Dendritic cell treated with granulocyte-macrophage colony-stimulating factor and Interleukin-4, amounts not matched to agents 40 ng/mL and 50 ng/mL, for 4 days (primary cell): Measurements from ENCODE around the gene AZU1.
"Not testable (repeated sequence)": the region's sequence is repeated elsewhere in the genome, so short reads cannot be mapped to it uniquely, and the experiment has no call there.

ENCODE experiments used
- H3K27ac Mint-ChIP-seq: one replicate; pipeline ENCODE4 v1.8.0; 2022; ENCODE audit warnings: mild to moderate bottlenecking, mixed read lengths
- H3K27me3 Mint-ChIP-seq: one replicate; pipeline ENCODE4 v1.8.0; 2022; ENCODE audit warnings: mild to moderate bottlenecking, mixed read lengths
- H3K36me3 Mint-ChIP-seq: one replicate; pipeline ENCODE4 v1.8.0; 2022; ENCODE audit warnings: low read depth, mixed read lengths
- H3K4me1 Mint-ChIP-seq: one replicate; pipeline ENCODE4 v1.8.0; 2022; ENCODE audit warnings: low read depth, mixed read lengths
- H3K4me3 Mint-ChIP-seq: one replicate; pipeline ENCODE4 v1.8.0; 2022; ENCODE audit warnings: mild to moderate bottlenecking, moderate library complexity, mixed read lengths
- H3K9me3 Mint-ChIP-seq: one replicate; pipeline ENCODE4 v1.8.0; 2022; ENCODE audit warnings: mixed read lengths
- intact Hi-C: fragments of 100-400 bp; cut with micrococcal nuclease; formaldehyde crosslinking; loops from one replicate; pipeline ENCODE4 v1.15.0; 2022

The AZU1 gene

DNA sequence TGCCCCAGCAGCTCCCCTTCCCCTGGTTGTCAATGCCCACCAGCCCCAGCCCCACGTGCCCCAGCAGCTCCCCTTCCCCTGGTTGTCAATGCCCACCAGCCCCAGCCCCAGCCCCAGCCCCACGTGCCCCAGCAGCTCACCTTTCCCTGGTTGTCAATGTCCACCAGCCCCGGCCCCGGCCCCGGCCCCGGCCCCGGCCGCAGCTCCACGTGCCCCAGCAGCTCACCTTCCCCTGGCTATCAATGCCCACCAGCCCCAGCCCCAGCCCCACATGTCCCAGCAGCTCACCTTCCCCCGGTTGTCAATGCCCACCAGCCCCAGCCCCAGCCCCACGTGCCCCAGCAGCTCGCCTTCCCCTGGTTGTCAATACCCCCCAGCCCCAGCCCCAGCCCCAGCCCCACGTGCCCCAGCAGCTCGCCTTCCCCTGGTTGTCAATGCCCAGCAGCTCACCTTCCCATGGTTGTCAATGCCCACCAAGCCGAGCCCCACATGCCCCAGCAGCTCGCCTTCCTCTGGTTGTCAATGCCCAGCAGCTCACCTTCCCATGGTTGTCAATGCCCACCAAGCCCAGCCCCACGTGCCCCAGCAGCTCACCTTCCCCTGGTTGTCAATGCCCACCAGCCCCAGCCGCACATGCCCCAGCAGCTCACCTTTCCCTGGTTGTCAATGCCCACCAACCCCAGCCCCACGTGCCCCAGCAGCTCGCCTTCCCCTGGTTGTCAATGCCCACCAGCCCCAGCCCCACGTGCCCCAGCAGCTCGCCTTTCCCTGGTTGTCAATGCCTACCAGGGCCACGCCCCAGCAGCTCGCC is 51.3 kb downstream of the AZU1 start:
- H3K9me3 Mint-ChIP-seq, H3K27me3 Mint-ChIP-seq, intact Hi-C loops, H3K4me3 Mint-ChIP-seq, H3K27ac Mint-ChIP-seq, H3K4me1 Mint-ChIP-seq: not testable (repeated sequence)
- peaks cover 100% of the 10 kb centered on the region for H3K36me3 Mint-ChIP-seq

DNA sequence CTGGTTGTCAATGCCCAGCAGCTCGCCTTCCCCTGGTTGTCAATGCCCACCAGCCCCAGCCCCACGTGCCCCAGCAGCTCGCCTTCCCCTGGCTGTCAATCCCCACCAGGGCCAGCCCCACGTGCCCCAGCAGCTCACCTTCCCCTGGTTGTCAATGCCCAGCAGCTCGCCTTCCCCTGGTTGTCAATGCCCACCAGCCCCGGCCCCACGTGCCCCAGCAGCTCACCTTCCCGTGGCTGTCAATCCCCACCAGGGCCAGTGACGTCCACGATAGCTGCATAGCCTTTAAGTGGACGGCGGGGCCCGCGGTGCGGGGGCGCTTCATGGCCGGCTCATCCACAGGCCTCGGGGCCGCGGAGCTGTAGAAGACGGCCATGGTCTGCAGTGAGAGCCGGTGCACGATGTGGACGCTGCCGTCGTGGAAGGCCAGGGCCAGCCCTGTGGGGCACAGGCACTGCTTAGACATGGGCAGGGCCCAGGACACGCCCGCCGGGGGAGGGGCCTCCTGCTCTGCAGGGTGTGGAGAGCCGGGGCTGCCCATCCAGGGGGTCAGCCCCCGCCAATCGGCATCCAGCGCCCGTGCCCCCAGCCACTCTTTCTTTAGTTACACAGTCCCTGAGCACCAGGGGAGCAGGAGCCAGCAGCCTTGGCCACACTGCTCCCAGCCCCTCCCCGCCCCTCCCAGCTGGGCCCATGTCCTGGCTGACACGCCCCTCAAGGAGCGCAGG is 52.2 kb downstream of the AZU1 start:
- H3K9me3 Mint-ChIP-seq: no peaks in the 10 kb centered on the region
- H3K36me3 Mint-ChIP-seq: peaks cover 100% of the 10 kb centered on the region
- H3K4me1 Mint-ChIP-seq: no peaks in the 10 kb centered on the region
- no peak overlapping the region for H3K27ac Mint-ChIP-seq
- H3K4me3 Mint-ChIP-seq: no peak overlapping the region
- H3K27me3 Mint-ChIP-seq: no peaks in the 10 kb centered on the region
- intact Hi-C loops: no loop called here
